ENCODE measurements around the gene HPGDS.

DNA sequence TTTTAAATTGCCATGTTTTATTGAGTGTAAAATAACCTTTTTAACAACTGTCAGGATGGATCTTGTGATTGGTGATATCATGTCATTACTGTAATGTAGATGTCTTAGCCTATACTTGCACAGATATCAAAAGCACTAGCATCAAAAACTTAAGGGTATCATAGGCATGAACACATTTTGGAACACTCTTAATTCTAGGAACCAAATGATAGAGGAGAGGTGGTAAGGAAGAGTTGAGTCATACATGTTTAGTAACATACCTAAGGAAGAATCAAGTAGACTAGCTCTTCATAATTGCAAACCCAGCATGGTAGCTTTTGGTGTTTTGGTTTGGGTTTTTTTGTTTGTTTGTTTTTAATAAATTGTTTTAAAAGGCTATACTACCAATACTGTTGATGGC lies 91.5 kb downstream of the HPGDS start:
- TF ChIP-seq CTCF (IDR thresholded peaks at IDR 0.05 in 4 of 5, conservative IDR thresholded peaks at IDR 0.05 in 1 of 5) (no peak), POLR2A (IDR thresholded peaks at IDR 0.05) (no peak)
